ENCODE data around the gene OXNAD1. TPM values are rescaled to one million over a fixed set of nuclear protein-coding genes. Genes with fewer than 3 reads are reported as not detected.

Gene OXNAD1
- total and polyA plus RNA-seq, 2 of the 13 experiments (the other 11 are each of a cell fraction or from before 2014, with no cell fraction given): 9.9 to 18.8 TPM

DNA sequence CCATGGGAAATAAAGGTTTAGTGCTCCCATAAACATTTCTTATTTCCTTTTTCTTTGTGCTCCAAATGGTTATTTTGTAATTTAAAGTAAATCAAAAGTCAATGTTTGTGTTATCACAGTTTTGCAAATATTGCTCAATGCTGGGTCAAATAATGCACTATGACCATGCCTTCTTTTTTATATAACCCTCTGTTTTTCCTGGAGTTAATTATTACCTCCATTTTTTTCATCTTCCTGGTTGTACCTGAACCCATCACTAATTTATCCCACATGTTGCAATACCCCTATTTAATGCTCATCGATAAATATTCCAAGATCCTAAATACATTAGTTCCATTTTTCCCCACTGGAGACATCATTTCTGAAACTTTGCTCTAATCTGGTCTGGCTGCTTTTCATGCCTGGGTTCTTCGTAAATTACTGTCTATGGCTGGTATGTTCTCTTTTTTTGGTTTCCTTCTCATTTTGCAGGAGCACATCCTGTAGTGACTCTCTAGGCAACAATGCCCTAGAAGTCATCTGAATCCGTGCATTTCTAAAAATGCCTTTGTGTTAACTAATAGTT is 66.4 kb downstream of the OXNAD1 start (continued):
- TF ChIP-seq, protein P1, sequence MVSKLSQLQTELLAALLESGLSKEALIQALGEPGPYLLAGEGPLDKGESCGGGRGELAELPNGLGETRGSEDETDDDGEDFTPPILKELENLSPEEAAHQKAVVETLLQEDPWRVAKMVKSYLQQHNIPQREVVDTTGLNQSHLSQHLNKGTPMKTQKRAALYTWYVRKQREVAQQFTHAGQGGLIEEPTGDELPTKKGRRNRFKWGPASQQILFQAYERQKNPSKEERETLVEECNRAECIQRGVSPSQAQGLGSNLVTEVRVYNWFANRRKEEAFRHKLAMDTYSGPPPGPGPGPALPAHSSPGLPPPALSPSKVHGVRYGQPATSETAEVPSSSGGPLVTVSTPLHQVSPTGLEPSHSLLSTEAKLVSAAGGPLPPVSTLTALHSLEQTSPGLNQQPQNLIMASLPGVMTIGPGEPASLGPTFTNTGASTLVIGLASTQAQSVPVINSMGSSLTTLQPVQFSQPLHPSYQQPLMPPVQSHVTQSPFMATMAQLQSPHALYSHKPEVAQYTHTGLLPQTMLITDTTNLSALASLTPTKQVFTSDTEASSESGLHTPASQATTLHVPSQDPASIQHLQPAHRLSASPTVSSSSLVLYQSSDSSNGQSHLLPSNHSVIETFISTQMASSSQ (IDR thresholded peaks at IDR 0.05; ENCODE audit: low read depth): peak; percentile 97
- TF ChIP-seq, protein P1 (CRISPR knock-in tag; IDR thresholded peaks at IDR 0.05; ENCODE audit: borderline replicate concordance): peak; percentile 95
- no peak for TF ChIP-seq ZNF720 (CRISPR knock-in tag; IDR thresholded peaks at IDR 0.05)
- peak; percentile 51; the same call in 1 of the 2 replicates for TF ChIP-seq GATA4 (IDR thresholded peaks at IDR 0.05; ENCODE audit: borderline replicate concordance, low read depth)
- no peak for TF ChIP-seq ZNF839 (CRISPR knock-in tag; IDR thresholded peaks at IDR 0.05; ENCODE audit: borderline replicate concordance)
- no peak for TF ChIP-seq TOE1 (CRISPR knock-in tag; IDR thresholded peaks at IDR 0.05)
- peak; percentile 80 for TF ChIP-seq CREM (IDR thresholded peaks at IDR 0.05)
- no peak for TF ChIP-seq CREM (CRISPR knock-in tag; IDR thresholded peaks at IDR 0.05)
- TF ChIP-seq, protein P2, sequence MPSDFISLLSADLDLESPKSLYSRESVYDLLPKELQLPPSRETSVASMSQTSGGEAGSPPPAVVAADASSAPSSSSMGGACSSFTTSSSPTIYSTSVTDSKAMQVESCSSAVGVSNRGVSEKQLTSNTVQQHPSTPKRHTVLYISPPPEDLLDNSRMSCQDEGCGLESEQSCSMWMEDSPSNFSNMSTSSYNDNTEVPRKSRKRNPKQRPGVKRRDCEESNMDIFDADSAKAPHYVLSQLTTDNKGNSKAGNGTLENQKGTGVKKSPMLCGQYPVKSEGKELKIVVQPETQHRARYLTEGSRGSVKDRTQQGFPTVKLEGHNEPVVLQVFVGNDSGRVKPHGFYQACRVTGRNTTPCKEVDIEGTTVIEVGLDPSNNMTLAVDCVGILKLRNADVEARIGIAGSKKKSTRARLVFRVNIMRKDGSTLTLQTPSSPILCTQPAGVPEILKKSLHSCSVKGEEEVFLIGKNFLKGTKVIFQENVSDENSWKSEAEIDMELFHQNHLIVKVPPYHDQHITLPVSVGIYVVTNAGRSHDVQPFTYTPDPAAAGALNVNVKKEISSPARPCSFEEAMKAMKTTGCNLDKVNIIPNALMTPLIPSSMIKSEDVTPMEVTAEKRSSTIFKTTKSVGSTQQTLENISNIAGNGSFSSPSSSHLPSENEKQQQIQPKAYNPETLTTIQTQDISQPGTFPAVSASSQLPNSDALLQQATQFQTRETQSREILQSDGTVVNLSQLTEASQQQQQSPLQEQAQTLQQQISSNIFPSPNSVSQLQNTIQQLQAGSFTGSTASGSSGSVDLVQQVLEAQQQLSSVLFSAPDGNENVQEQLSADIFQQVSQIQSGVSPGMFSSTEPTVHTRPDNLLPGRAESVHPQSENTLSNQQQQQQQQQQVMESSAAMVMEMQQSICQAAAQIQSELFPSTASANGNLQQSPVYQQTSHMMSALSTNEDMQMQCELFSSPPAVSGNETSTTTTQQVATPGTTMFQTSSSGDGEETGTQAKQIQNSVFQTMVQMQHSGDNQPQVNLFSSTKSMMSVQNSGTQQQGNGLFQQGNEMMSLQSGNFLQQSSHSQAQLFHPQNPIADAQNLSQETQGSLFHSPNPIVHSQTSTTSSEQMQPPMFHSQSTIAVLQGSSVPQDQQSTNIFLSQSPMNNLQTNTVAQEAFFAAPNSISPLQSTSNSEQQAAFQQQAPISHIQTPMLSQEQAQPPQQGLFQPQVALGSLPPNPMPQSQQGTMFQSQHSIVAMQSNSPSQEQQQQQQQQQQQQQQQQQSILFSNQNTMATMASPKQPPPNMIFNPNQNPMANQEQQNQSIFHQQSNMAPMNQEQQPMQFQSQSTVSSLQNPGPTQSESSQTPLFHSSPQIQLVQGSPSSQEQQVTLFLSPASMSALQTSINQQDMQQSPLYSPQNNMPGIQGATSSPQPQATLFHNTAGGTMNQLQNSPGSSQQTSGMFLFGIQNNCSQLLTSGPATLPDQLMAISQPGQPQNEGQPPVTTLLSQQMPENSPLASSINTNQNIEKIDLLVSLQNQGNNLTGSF (CRISPR knock-in tag; IDR thresholded peaks at IDR 0.05): no peak
- TF ChIP-seq, protein P3, sequence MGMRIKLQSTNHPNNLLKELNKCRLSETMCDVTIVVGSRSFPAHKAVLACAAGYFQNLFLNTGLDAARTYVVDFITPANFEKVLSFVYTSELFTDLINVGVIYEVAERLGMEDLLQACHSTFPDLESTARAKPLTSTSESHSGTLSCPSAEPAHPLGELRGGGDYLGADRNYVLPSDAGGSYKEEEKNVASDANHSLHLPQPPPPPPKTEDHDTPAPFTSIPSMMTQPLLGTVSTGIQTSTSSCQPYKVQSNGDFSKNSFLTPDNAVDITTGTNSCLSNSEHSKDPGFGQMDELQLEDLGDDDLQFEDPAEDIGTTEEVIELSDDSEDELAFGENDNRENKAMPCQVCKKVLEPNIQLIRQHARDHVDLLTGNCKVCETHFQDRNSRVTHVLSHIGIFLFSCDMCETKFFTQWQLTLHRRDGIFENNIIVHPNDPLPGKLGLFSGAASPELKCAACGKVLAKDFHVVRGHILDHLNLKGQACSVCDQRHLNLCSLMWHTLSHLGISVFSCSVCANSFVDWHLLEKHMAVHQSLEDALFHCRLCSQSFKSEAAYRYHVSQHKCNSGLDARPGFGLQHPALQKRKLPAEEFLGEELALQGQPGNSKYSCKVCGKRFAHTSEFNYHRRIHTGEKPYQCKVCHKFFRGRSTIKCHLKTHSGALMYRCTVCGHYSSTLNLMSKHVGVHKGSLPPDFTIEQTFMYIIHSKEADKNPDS (CRISPR knock-in tag; IDR thresholded peaks at IDR 0.05): no peak
- TF ChIP-seq, protein P4, sequence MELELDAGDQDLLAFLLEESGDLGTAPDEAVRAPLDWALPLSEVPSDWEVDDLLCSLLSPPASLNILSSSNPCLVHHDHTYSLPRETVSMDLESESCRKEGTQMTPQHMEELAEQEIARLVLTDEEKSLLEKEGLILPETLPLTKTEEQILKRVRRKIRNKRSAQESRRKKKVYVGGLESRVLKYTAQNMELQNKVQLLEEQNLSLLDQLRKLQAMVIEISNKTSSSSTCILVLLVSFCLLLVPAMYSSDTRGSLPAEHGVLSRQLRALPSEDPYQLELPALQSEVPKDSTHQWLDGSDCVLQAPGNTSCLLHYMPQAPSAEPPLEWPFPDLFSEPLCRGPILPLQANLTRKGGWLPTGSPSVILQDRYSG (CRISPR knock-in tag; IDR thresholded peaks at IDR 0.05): no peak
- TF ChIP-seq RELA (CRISPR knock-in tag; IDR thresholded peaks at IDR 0.05): no peak
- TF ChIP-seq, protein P5, sequence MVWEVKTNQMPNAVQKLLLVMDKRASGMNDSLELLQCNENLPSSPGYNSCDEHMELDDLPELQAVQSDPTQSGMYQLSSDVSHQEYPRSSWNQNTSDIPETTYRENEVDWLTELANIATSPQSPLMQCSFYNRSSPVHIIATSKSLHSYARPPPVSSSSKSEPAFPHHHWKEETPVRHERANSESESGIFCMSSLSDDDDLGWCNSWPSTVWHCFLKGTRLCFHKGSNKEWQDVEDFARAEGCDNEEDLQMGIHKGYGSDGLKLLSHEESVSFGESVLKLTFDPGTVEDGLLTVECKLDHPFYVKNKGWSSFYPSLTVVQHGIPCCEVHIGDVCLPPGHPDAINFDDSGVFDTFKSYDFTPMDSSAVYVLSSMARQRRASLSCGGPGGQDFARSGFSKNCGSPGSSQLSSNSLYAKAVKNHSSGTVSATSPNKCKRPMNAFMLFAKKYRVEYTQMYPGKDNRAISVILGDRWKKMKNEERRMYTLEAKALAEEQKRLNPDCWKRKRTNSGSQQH (CRISPR knock-in tag; IDR thresholded peaks at IDR 0.05; ENCODE audit: low read depth): no peak
- 0 out of 2 replicates have a peak, but pooled peaks have one; percentile 25 for TF ChIP-seq THAP11 (CRISPR knock-in tag; IDR thresholded peaks at IDR 0.05)
- TF ChIP-seq FOXJ3 (CRISPR knock-in tag; IDR thresholded peaks at IDR 0.05; ENCODE audit: borderline replicate concordance): peak; percentile 89; the same call in 1 of the 2 replicates
- no peak for TF ChIP-seq ZNF432 (CRISPR knock-in tag; IDR thresholded peaks at IDR 0.05; ENCODE audit: borderline replicate concordance)

Measured in HepG2 (cell line).